ENCODE results near the gene SPHK2. TPM values are rescaled to one million over a fixed set of nuclear protein-coding genes. Genes with fewer than 3 reads are reported as not detected.

SPHK2 gene
- total and polyA plus RNA-seq, 3 donors from 2014 or later = 31.2 to 47.6 (median 43.1) TPM

DNA sequence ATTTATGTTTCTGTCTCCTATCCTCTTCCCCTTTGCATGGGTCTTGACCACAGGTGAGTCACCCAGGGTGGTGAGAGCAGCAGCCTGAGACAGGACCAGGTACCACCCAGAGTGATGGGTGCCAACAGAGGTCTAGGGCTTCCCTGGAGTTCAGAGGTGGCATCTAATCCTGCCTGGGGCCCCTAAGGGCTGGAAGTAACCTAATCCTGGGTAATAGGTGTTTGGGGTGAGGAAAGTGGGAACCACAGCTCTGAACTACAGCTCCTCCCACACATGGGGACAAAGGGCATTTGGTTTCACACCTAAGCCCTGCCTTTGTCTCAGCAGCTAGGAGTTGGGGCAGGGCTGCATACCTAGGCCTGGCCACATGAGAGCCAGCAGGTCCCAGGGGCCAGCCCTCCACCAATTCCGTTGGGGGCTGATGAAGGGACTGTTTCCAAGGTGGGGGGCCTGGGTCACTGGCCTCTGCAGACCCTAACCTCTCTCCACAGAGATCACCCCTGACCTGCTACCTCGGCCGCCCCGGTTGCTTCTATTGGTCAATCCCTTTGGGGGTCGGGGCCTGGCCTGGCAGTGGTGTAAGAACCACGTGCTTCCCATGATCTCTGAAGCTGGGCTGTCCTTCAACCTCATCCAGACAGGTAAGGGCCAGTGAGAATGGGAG is 8.0 kb downstream of the SPHK2 start:
- Histone ChIP-seq H3K36me3 (ENCODE audit: low read depth, missing control alignments) (no peaks in the 10 kb centered on the region), H3K27ac (no peak overlapping the region), H3K4me1 (peaks cover 36% of the 10 kb centered on the region), H3K27me3 (no peaks in the 10 kb centered on the region), H3K9me3 (no peaks in the 10 kb centered on the region), H3K4me3 (no peak overlapping the region)
- TF ChIP-seq, protein P1, sequence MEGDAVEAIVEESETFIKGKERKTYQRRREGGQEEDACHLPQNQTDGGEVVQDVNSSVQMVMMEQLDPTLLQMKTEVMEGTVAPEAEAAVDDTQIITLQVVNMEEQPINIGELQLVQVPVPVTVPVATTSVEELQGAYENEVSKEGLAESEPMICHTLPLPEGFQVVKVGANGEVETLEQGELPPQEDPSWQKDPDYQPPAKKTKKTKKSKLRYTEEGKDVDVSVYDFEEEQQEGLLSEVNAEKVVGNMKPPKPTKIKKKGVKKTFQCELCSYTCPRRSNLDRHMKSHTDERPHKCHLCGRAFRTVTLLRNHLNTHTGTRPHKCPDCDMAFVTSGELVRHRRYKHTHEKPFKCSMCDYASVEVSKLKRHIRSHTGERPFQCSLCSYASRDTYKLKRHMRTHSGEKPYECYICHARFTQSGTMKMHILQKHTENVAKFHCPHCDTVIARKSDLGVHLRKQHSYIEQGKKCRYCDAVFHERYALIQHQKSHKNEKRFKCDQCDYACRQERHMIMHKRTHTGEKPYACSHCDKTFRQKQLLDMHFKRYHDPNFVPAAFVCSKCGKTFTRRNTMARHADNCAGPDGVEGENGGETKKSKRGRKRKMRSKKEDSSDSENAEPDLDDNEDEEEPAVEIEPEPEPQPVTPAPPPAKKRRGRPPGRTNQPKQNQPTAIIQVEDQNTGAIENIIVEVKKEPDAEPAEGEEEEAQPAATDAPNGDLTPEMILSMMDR (IDR thresholded peaks at IDR 0.05) = no peak
- no peak for TF ChIP-seq POLR2A (IDR thresholded peaks at IDR 0.05)
- intact Hi-C loops (cut with DNase I; ENCODE audit: low total_unique reads) = no loop called here
- 84 to 92% methylated on average over 5 to 6 of the region's 6 CpGs for WGBS, 2 donors
- no peak for DNase-seq

DNA sequence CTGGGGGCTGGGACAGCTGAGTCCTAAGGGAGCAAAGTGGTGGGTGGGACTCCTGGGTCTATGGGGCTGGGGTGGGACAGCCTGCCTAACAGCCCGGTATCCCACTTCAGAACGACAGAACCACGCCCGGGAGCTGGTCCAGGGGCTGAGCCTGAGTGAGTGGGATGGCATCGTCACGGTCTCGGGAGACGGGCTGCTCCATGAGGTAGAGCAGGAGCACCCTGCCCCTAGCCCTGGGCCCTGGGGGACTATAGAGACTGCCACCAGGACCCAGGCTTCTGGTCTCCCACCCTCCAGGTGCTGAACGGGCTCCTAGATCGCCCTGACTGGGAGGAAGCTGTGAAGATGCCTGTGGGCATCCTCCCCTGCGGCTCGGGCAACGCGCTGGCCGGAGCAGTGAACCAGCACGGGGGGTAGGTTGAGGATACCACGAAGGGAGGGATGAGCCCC is 8.6 kb downstream of the SPHK2 start:
- no peak overlapping the region for H3K27ac ChIP-seq
- no peaks in the 10 kb centered on the region for H3K27me3 ChIP-seq
- intact Hi-C loops (cut with DNase I; ENCODE audit: low total_unique reads) = no loop called here
- H3K36me3 ChIP-seq (ENCODE audit: low read depth, missing control alignments) = no peaks in the 10 kb centered on the region
- H3K4me1 ChIP-seq = peaks cover 41% of the 10 kb centered on the region
- H3K4me3 ChIP-seq = no peak overlapping the region
- DNase-seq = no peak
- TF ChIP-seq, protein P1 (IDR thresholded peaks at IDR 0.05) = no peak
- TF ChIP-seq POLR2A (IDR thresholded peaks at IDR 0.05) = no peak
- H3K9me3 ChIP-seq = no peaks in the 10 kb centered on the region
- WGBS, 2 donors = 89 to 90% methylated on average over 7 to 17 of the region's 17 CpGs

DNA sequence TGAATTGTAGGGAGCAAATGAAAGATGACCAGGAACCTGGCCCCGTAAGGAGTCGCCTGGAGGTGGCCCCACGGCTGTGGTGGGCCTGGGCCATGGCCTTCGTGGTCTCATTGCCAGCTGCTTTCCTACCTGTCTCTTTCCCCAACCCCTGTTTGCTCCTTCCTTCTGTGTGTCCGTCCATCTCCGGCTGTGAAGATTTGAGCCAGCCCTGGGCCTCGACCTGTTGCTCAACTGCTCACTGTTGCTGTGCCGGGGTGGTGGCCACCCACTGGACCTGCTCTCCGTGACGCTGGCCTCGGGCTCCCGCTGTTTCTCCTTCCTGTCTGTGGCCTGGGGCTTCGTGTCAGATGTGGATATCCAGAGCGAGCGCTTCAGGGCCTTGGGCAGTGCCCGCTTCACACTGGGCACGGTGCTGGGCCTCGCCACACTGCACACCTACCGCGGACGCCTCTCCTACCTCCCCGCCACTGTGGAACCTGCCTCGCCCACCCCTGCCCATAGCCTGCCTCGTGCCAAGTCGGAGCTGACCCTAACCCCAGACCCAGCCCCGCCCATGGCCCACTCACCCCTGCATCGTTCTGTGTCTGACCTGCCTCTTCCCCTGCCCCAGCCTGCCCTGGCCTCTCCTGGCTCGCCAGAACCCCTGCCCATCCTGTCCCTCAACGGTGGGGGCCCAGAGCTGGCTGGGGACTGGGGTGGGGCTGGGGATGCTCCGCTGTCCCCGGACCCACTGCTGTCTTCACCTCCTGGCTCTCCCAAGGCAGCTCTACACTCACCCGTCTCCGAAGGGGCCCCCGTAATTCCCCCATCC is 9.4 kb downstream of the SPHK2 start:
- intact Hi-C loops (cut with DNase I; ENCODE audit: low total_unique reads) = no loop called here
- no peak for DNase-seq
- WGBS, 2 donors = 77 to 79% methylated on average over 22 to 34 of the region's 34 CpGs
- Histone ChIP-seq H3K4me3 (no peak overlapping the region), H3K27ac (peak overlapping the region; percentile 41 to 87), H3K27me3 (no peaks in the 10 kb centered on the region), H3K36me3 (ENCODE audit: low read depth, missing control alignments) (no peaks in the 10 kb centered on the region), H3K9me3 (no peaks in the 10 kb centered on the region), H3K4me1 (peaks cover 42% of the 10 kb centered on the region)
- TF ChIP-seq, protein P1 (IDR thresholded peaks at IDR 0.05) = no peak
- TF ChIP-seq POLR2A (IDR thresholded peaks at IDR 0.05) = no peak

DNA sequence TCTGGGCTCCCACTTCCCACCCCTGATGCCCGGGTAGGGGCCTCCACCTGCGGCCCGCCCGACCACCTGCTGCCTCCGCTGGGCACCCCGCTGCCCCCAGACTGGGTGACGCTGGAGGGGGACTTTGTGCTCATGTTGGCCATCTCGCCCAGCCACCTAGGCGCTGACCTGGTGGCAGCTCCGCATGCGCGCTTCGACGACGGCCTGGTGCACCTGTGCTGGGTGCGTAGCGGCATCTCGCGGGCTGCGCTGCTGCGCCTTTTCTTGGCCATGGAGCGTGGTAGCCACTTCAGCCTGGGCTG is 9.9 kb downstream of the SPHK2 start:
- H3K4me3 ChIP-seq = peak overlapping the region in 1 of 2 donors; percentile 40
- no peak for TF ChIP-seq POLR2A (IDR thresholded peaks at IDR 0.05)
- TF ChIP-seq, protein P1 (IDR thresholded peaks at IDR 0.05) = no peak
- WGBS, 2 donors = 54 to 62% methylated on average over 14 to 22 of the region's 22 CpGs
- no peaks in the 10 kb centered on the region for H3K9me3 ChIP-seq
- intact Hi-C loops (cut with DNase I; ENCODE audit: low total_unique reads) = no loop called here
- H3K27ac ChIP-seq = peak overlapping the region; percentile 87 to 98
- no peaks in the 10 kb centered on the region for H3K27me3 ChIP-seq
- H3K36me3 ChIP-seq (ENCODE audit: low read depth, missing control alignments) = no peaks in the 10 kb centered on the region
- peaks cover 47% of the 10 kb centered on the region for H3K4me1 ChIP-seq
- no peak for DNase-seq
